GM19035 (cell line): Measurements from ENCODE around the gene RELCH.

Experiments used
- ATAC-seq: cut with Tn5 transposase; IDR thresholded peaks from one replicate; pipeline ENCODE4 v1.9.1; 2021; ENCODE audit not compliant: unreplicated experiment

RELCH gene

DNA sequence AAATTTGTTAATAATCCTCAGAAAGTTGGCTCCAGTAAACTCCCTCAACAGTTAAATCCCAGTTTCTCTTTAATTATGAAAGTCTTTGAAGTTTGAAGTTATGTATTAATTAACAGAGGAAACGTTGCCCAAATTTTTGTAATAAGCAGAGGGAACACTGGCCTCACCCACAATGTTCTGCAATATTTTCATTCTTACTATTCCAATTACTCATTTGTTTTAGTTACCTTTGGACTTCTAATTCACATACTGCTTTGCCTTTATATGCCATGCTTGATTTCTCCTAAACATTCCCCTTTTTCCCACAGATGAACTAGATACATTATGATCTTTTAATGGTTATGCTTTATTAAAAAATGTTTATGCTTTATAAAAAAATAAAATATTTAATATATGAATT, 61.3 kb downstream of the RELCH start:
- ATAC-seq: no peak

- ATAC-seq: no peak
Observed at GRCh38 chr18:62249478-62250097, 62.5 kb downstream of the RELCH start.

DNA sequence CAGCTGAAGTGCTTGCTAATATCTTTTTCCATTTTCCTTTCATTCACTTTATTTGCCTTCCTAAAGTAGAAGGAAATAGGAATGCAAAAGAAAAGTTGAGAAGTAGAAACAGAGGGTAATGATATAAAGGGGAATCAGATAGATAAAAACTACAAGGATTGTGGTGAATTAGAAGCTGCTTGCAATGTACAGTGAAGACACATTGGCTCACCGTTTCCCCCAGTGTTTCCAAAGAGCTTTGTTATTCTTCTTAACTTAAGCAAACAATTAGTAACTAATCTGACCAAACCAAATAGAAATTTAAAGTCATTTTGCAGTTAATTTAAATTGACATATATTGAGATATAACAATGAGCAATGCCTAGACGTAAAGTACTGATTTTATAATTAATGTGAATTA, 63.4 kb downstream of the RELCH start:
- no peak for ATAC-seq

- no peak for ATAC-seq
Observed at GRCh38 chr18:62258093-62258492, 71.0 kb downstream of the RELCH start.

DNA sequence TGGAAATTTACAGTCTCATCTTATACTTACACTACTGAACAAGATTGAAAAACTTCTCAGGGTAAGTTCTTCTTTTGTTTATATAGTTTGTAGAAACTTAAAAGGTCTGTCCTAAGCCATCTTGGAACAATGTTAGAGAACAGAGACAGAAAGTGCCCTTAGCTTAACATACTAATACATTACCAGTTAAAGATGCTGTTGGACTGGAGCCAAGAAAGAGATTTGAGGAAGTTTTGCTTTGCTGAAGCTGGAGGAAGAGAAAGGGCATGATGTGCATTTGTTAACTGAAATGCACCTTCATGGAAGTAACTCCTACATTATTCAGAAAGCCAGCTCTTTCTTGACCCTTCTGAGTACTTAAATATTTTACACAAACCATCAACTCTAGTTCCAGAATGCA, 71.6 kb downstream of the RELCH start:
- no peak for ATAC-seq

GRCh38 chr18:62262061-62262460, 75.0 kb downstream of the RELCH start:
- no peak for ATAC-seq

DNA sequence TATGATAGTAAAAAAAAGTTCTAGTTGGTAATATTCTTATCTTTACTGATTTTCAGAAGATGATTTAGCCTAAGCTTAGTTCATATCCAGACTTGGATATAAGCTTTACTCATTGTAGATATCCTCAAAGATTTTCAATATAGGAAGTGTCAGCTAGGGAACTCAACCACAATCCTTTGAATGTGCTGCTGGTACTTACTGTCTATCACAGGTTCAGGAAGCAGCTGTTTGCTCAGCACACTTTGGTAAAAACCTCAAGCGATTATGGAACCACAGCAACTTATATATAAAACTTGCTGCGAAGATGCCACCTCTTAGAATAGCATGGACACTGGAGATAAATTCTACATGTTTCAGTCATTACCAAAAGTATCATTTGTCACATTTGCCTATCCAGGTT, 77.9 kb downstream of the RELCH start:
- ATAC-seq: no peak

DNA sequence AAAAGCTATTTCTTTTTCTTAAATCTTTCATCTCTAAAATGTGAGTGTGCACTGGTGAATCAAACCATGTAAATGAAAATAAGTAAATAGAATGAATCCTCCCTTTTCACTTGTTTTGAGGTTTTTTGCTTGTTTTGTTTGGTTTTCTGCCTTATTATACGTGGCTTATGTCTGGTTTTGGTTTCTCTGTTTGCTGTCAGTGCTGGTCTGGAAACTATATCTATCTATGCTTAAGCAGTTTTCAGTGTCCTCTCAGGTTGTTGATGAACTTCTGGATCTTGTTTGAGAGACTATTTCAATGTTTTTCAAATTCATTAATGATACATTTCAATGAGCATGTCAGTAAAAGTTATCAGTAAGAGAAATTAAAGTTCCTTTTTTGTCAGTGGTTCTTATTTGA, 90.0 kb downstream of the RELCH start:
- ATAC-seq: no peak

DNA sequence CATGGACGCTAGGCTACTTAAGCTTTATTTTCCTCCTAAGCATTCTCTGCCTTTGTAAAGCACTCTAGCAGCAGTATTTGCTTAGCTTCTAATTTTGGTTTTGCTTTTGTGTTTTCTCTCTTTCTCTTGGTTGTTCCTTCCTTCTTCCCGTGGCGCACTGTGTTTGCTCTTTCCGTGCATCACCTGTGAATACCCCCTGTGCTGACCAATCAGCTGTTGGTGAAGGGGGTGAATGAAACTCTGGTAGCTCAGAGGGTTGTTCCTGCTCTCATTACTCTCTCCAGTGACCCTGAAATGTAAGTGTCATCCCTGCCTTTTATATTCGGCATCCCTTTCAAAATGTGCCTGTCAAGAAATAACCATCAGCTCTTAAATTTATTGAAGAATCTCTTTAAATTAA, 92.5 kb downstream of the RELCH start:
- ATAC-seq: no peak

DNA sequence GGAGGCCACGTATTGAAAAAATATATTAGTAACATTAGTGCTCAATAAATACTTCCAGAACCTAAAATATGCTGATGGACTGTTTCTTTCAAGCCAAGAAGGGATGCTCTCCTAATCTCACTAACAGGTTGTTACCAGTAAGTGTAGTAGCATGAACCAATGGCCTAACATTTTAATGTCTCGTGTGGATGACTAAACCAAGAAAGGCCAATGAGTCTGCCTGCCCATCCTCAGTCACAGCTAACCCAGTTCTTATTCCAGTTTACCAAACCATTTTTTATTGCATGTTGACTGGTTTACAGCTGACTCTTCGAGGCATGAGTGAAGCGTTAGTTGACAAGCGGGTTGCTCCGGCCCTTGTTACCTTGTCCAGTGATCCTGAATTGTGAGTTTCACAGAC, 93.0 kb downstream of the RELCH start:
- no peak for ATAC-seq

DNA sequence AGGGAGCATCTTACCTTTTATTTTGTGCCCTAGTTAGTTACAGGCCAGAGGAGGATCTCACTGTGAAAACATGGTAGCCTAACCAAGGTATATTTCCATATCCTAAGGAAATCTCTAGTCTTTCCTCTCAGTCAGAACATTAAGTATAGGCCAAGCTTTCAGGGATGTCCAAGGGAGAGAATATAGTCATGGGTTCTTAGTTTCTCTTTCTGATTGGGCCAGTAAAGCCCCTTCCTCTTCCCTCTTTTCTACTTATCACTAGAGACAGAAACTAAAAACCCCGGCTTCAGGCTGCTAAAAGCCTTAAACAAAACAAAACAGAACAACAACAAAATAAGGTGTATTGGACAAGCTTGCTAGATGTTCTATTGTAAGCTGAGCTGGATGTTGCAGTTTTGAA, 93.7 kb downstream of the RELCH start:
- ATAC-seq: no peak

GRCh38 chr18:62281684-62282083, 94.6 kb downstream of the RELCH start:
- no peak for ATAC-seq

DNA sequence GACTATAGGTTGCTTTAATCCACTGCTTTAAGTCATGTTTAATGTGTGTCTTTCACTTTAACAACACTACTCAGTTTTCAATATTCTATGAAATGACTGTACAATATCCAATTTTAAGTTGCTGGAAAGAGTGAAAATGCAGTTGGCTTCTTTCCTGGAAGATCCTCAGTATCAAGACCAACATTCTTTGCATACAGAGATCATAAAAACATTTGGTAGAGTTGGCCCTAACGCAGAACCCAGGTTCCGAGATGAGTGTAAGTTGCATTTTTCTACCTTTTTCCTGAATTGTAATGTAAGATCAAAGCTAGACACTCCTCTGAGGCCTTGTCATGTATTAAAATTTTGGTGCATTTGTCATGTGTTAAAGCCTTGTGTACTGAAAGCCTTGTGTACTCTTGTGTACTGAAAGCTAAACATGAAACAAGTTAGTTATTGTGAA, 95.2 kb downstream of the RELCH start:
- no peak for ATAC-seq

DNA sequence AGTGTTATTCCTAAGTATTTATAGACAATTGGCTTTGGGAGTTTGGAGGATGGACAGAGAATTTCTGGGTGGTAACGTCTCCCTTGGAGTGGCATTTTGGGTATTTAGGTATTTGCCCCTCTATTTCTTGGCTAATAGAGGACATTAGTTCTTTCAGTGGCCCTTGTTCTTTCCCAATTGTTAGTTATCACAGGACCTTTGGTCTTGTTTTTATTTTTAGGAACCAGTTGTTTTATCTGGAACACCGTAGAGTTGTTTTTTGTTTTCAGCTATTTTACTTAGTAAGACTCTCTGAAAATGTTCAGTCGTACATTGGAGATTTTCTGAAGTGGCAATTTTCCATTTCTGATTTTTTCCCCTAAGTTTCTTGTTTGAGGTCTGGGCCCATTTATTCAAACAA, 97.6 kb downstream of the RELCH start:
- no peak for ATAC-seq

GRCh38 chr18:62285281-62285680, 98.2 kb downstream of the RELCH start:
- ATAC-seq: no peak

DNA sequence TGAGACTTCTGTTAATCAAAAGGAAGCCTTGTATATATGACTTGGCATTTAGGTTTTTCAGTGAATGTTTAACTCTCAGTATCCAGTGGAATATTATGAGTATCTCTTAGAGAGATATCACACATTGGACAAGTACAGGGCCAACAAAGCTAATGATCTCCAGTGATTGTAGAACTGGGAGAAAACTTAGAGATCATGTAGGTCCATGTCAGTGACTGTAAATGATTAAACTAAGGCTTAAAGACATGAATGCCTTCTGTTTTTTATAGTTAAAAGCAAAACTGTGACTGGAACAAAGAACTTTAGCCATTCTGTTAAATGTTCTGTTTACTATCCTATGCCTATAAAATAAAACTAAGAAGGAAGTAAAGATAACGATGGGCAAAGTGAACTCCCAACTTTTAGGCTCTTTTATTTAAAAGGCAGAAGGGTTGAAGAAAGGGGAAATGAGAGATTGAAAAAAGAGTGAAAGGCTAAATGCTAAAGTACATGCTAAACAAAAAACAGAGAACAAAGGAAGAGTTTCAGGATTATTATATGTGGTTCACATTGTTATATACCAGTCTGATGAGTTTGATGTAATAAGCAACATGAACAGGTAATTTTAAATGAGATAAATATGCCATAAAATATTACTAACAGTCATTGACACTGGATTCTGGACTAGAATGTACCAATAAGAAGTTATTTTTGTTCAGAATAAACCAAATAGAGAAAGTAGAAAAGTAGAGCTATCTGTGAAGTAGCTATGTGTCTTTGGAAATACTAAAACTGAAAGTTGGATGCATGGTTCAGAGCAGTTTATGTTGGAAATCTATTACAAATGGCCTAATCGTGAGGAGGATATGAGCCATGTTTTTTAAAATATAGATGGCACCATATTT, 101.0 kb downstream of the RELCH start:
- no peak for ATAC-seq

GRCh38 chr18:62288665-62289008, 101.6 kb downstream of the RELCH start:
- no peak for ATAC-seq

DNA sequence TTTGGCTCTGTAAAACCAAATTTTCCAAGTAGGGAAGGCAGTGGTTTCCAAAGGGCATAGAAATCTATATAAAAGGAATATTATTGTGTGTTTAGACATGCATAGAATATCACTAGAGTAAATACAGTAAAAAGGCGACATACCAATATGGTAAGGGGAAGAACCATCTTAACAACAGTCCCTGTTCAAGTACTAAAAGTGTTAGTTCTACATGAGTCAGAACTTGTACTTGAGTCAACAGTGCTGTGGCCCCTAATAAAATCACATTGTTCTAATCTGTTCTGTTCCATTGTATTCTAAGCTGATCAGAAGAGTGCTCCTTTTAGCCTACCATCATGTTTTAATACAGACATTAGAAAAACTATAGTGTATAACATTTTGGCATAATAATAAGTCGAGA, 102.0 kb downstream of the RELCH start:
- peak; percentile 65 for ATAC-seq

DNA sequence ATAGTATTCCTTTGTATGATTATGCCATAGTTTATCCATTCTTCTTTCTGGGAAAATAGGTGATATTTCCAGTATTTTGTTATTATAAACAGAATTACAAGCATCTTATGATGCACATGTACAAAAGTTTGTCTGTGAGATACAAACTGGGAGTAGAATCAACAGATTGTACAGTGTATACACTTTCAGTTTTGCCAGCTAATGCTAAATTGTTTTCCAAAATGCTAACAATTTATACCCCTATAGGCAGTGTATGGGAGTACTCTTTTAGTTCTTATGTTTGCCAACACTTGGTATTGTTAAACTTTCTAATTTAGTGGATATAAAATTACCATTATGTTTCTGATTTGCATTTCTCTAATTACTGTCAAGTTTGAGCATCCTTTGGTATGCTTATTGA, 107.0 kb downstream of the RELCH start:
- ATAC-seq: no peak

DNA sequence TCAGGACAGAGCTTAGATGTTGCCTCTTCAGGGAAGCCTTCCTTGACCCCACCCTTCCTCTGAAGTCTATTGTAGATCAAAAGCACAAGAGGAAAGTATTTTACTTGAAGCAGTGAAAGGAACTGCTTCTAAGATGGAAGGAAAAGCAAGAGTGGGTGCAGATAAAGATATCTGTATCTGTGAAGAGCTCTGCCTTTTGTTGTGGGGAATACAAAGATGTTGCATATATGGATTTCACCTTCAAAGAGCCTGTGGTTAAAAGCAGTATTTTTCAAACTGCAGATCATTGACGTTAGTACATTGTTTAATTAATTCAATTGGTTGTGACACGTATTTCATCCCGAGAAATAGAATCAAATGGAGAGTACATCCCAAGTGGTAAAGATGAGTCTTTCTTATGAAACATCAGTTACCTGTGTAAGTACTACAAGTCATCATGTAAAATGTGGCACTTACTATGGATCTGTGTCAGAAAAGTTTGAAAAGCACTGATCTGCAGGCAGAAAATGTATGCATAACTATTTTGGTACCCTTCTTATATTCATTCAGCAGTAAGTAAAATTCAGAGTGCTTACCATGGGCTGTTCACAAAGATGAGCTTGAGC, 113.4 kb downstream of the RELCH start:
- ATAC-seq: no peak

DNA sequence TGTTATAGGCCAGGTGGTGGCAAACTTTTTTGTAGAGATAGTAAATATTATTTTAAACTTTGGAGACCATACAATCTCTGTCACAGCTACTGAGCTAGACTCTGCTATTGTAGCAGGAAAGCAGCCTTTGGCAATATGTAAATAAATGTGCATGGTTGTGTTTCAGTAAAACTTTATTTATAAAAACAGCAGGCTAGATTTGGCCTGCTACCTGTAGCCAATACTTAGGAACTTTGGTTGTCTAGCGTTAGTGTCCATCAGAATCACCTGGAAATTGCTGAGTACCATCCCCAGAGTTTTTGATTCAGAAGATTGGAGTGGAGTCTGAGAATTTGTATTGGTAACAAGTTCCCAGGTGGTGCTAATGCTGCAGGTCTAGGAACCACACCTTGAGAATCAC, 114.3 kb downstream of the RELCH start:
- no peak for ATAC-seq

GRCh38 chr18:62312851-62313250, 125.8 kb downstream of the RELCH start:
- ATAC-seq: no peak
